B cell (primary cell): ENCODE data around the gene CFAP161. TPM values are rescaled to one million over a fixed set of nuclear protein-coding genes. Genes with fewer than 3 reads are reported as not detected.

Source experiments
- ATAC-seq: fragments of 200-7000 bp; cut with Tn5 transposase; one replicate; pipeline ENCODE4 v1.10.0; 2021; ENCODE audit warnings: low read depth, mild to moderate bottlenecking, moderate number of reproducible peaks, moderate library complexity
- CTCF ChIA-PET: fragments of 350-600 bp; sonication (Branson Sonifier 250); formaldehyde crosslinking; loops from one replicate; lab custom pipeline; 2021; ENCODE audit warnings: antibody characterized with exemption, inconsistent platforms; lab: Charles Lee
- POLR2A ChIA-PET: fragments of 350-600 bp; sonication (Branson Sonifier 250); formaldehyde crosslinking; loops from one replicate; lab custom pipeline; 2021; ENCODE audit warnings: antibody characterized with exemption; lab: Charles Lee
- DNase-seq: peaks from one replicate; pipeline ENCODE4 v3.0.0; 2013
- H2AFZ ChIP-seq: 2 replicates; pipeline ENCODE4 v1.6.1; 2012; ENCODE audit warnings: mild to moderate bottlenecking, low read depth, low read length; ENCODE audit not compliant: insufficient read depth, poor library complexity, severe bottlenecking
- H3K27ac ChIP-seq, 2 donors: 1 replicate in 1 of 2; 2 replicates in 1 of 2; pipeline ENCODE4 v1.5.1; 2012 to 2013; ENCODE audit warnings: low read length in 2 of 2, mild to moderate bottlenecking in 2 of 2, moderate library complexity in 1 of 2
- H3K27me3 ChIP-seq, 4 experiments: fragments of 200-600 bp in 1 of 4; sonication (generic) in 1 of 4; replicated peaks in 1 of 4; 1 replicate in 2 of 4; 2 replicates in 2 of 4; pipeline versions ENCODE4 v1.6.1 to v1.7.0; 2013 to 2016; ENCODE audit warnings: low read length in 3 of 4, mild to moderate bottlenecking in 2 of 4, mixed read lengths in 1 of 4, moderate library complexity in 1 of 4; ENCODE audit not compliant: insufficient read depth in 4 of 4, control insufficient read depth in 3 of 4; ENCODE audit errors: control extremely low read depth in 1 of 4
- H3K36me3 ChIP-seq, 2 experiments: replicated peaks in 1 of 2; 1 replicate in 1 of 2; 2 replicates in 1 of 2; pipeline versions ENCODE4 v1.6.1 to v1.7.1; 2013; ENCODE audit warnings: low read length in 1 of 2; ENCODE audit not compliant: insufficient read depth in 2 of 2, control insufficient read depth in 1 of 2; ENCODE audit errors: control extremely low read depth in 1 of 2, extremely low read depth in 1 of 2
- H3K4me1 ChIP-seq, 2 donors: fragments of 200-600 bp in 1 of 2; sonication (generic) in 1 of 2; 1 replicate in 1 of 2; 2 replicates in 1 of 2; pipeline versions ENCODE4 v1.5.1 to v1.6.1; 2013 to 2017; ENCODE audit warnings: low read length in 2 of 2; ENCODE audit not compliant: control insufficient read depth in 2 of 2, insufficient read depth in 2 of 2
- H3K4me2 ChIP-seq: replicated peaks from 2 replicates; pipeline ENCODE3; 2012; ENCODE audit warnings: mild to moderate bottlenecking, low read depth, low read length; ENCODE audit not compliant: poor library complexity, severe bottlenecking
- H3K4me3 ChIP-seq, 5 experiments: fragments of 200-600 bp in 1 of 5; sonication (generic) in 1 of 5; 1 replicate in 3 of 5; 2 replicates in 2 of 5; pipeline versions ENCODE4 v1.5.1 to v1.7.0; 2011 to 2016; ENCODE audit warnings: low read length in 4 of 5, mild to moderate bottlenecking in 4 of 5, low read depth in 2 of 5, control low read depth in 1 of 5, moderate library complexity in 1 of 5; ENCODE audit not compliant: insufficient read depth in 1 of 5; ENCODE audit errors: control extremely low read depth in 1 of 5, extremely low read depth in 1 of 5
- H3K79me2 ChIP-seq: fragments of 200-600 bp; sonication (generic); one replicate; pipeline ENCODE4 v1.6.0; 2016; ENCODE audit warnings: low read length; ENCODE audit not compliant: control insufficient read depth, insufficient read depth
- H3K9ac ChIP-seq: fragments of 200-600 bp; sonication (generic); 2 replicates; pipeline ENCODE4 v1.6.1; 2017; ENCODE audit warnings: mild to moderate bottlenecking, low read length, moderate library complexity
- H3K9me3 ChIP-seq, 3 donors: one replicate each; pipeline versions ENCODE4 v1.6.1 to v1.7.1; 2013; ENCODE audit warnings: low read length in 2 of 3; ENCODE audit not compliant: control insufficient read depth in 2 of 3, insufficient read depth in 1 of 3; ENCODE audit errors: control extremely low read depth in 1 of 3
- H4K20me1 ChIP-seq: 2 replicates; pipeline ENCODE4 v1.6.0; 2012; ENCODE audit warnings: mild to moderate bottlenecking, low read length; ENCODE audit not compliant: insufficient read depth, control insufficient read depth, poor library complexity, severe bottlenecking
- H3K27ac Mint-ChIP-seq: one replicate; pipeline ENCODE4 v1.8.0; 2021; ENCODE audit warnings: mixed read lengths
- H3K27me3 Mint-ChIP-seq: one replicate; pipeline ENCODE4 v1.8.0; 2021; ENCODE audit warnings: mixed read lengths
- H3K4me1 Mint-ChIP-seq: one replicate; pipeline ENCODE4 v1.8.0; 2021; ENCODE audit warnings: mixed read lengths
- H3K4me3 Mint-ChIP-seq: one replicate; pipeline ENCODE4 v1.8.0; 2021; ENCODE audit warnings: mixed read lengths
- H3K9me3 Mint-ChIP-seq: one replicate; pipeline ENCODE4 v1.8.0; 2022; ENCODE audit warnings: mixed read lengths; ENCODE audit not compliant: insufficient read depth
- EZH2 ChIP-seq: IDR thresholded peaks from 2 replicates; pipeline ENCODE4 v1.6.1; 2012; ENCODE audit warnings: borderline replicate concordance, low read depth, mild to moderate bottlenecking, moderate library complexity, low read length; ENCODE audit not compliant: insufficient read depth, poor library complexity, severe bottlenecking
- WGBS: methylation state at CpG from one replicate; pipeline ENCODE4 v1.1.5; 2013; ENCODE audit warnings: missing lambda C conversion rate; ENCODE audit not compliant: insufficient coverage; 5-methylcytosine and 5-hydroxymethylcytosine counted together
- intact Hi-C: fragments of 100-400 bp; cut with micrococcal nuclease; formaldehyde crosslinking; loops from one replicate; pipeline ENCODE4 v1.10.0; 2022
- polyA plus RNA-seq: library from polyadenylated mRNA; depleted of rRNA; stranded (reverse); fragments of >200 nt; gene quantifications from 2 replicates; pipeline ENCODE4 v1.2.3, GENCODE V29; 2012
- total RNA-seq, 2 donors: library from RNA; stranded (reverse); fragments of 120-200 nt in 1 of 2; gene quantifications; 1 replicate in 1 of 2; 2 replicates in 1 of 2; pipeline versions ENCODE4 v1.2.3 to v1.2.4, GENCODE V29; 2013 to 2022
- TF ChIP-seq, protein P1 (sequence below): fragments of 200-600 bp; IDR thresholded peaks from one replicate; pipeline ENCODE4 v1.8.0; 2022; ENCODE audit warnings: antibody characterized with exemption, mild to moderate bottlenecking

Gene CFAP161
- total and polyA plus RNA-seq, 2 donors (not counting 1 experiment from before 2014, with no cell fraction given), result not detected

DNA sequence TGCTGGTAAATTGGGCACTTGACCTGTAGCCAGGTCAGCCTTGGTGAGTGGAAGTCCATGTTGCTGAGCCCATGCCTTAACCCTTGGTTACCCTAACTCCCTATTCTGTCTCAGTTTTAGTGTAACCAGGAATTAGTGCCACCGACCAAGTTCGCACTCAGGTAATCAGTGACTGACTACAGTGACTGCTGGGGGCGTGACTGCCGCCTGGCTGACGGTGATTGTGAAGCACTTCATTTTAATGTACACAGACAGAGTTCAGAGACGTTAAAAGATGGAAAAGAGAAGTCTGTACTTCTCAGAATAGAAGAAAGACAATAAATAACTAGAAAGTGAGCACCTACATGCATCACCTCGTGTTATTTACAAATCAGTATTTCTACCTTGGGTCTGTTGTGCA is 17.3 kb downstream of the CFAP161 start:
- Histone ChIP-seq H3K4me3 (no peak overlapping the region), H3K4me1 (no peaks in the 10 kb centered on the region), H3K27me3 (no peaks in the 10 kb centered on the region), H3K27ac (no peak overlapping the region), H2AFZ (no peak overlapping the region), H3K79me2 (no peaks in the 10 kb centered on the region), H3K9me3 (no peaks in the 10 kb centered on the region), H4K20me1 (no peaks in the 10 kb centered on the region), H3K36me3 (no peaks in the 10 kb centered on the region), H3K9ac (no peak overlapping the region), H3K4me2 (no peak overlapping the region)
- TF ChIP-seq, protein P1, sequence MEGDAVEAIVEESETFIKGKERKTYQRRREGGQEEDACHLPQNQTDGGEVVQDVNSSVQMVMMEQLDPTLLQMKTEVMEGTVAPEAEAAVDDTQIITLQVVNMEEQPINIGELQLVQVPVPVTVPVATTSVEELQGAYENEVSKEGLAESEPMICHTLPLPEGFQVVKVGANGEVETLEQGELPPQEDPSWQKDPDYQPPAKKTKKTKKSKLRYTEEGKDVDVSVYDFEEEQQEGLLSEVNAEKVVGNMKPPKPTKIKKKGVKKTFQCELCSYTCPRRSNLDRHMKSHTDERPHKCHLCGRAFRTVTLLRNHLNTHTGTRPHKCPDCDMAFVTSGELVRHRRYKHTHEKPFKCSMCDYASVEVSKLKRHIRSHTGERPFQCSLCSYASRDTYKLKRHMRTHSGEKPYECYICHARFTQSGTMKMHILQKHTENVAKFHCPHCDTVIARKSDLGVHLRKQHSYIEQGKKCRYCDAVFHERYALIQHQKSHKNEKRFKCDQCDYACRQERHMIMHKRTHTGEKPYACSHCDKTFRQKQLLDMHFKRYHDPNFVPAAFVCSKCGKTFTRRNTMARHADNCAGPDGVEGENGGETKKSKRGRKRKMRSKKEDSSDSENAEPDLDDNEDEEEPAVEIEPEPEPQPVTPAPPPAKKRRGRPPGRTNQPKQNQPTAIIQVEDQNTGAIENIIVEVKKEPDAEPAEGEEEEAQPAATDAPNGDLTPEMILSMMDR, result no peak
- TF ChIP-seq EZH2, result no peak
- intact Hi-C loops, result no loop called here
- H3K4me1 Mint-ChIP-seq, result no peaks in the 10 kb centered on the region
- ATAC-seq (no peak), DNase-seq (no peak)
- peaks cover 13% of the 10 kb centered on the region for H3K27me3 Mint-ChIP-seq
- 94% methylated on average over 2 of the region's 7 CpGs for WGBS
- H3K27ac Mint-ChIP-seq, result no peak overlapping the region
- H3K4me3 Mint-ChIP-seq, result no peak overlapping the region
- no peaks in the 10 kb centered on the region for H3K9me3 Mint-ChIP-seq
- ChIA-PET CTCF (interaction anchor here (7.5 kb wide), 1 partner anchor 115 kb away, joined by 117 read pairs; no protein-coding TSS in a partner anchor), POLR2A (no interaction called here)

DNA sequence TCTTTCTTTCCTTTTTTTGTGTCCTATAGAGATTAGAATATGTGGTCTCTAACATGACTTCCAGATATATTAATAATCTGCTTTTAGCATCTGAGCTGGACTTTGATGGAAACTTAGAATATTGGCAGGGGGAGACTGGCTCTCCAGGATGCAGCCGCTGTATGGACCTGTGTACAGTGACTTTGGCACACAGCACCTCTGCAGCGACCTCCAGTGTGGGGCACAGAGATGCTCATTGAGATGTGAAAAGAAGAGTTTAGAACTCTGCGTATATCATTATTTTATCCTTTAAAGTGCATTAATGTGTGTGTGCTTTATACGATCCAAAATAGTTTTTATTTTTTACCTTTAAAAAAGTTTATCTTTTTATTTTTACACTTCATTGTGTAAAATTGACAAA is 18.3 kb downstream of the CFAP161 start:
- no peaks in the 10 kb centered on the region for H3K9me3 ChIP-seq
- H2AFZ ChIP-seq, result no peak overlapping the region
- Mint-ChIP-seq H3K27ac (no peak overlapping the region), H3K4me1 (no peaks in the 10 kb centered on the region), H3K9me3 (no peaks in the 10 kb centered on the region), H3K4me3 (no peak overlapping the region), H3K27me3 (peaks cover 13% of the 10 kb centered on the region)
- DNase-seq, result no peak
- no peaks in the 10 kb centered on the region for H3K79me2 ChIP-seq
- intact Hi-C loops, result no loop called here
- POLR2A ChIA-PET, result no interaction called here
- H4K20me1 ChIP-seq, result no peaks in the 10 kb centered on the region
- no peaks in the 10 kb centered on the region for H3K4me1 ChIP-seq
- no peak overlapping the region for H3K4me2 ChIP-seq
- H3K4me3 ChIP-seq, result no peak overlapping the region
- CTCF ChIA-PET, result interaction anchor here (0.8 to 7.5 kb wide), 3 partner anchors 46 to 184 kb away, joined by 3 to 117 read pairs (median 5); no protein-coding TSS in a partner anchor
- no peak overlapping the region for H3K27ac ChIP-seq
- H3K36me3 ChIP-seq, result no peaks in the 10 kb centered on the region
- 86% methylated on average over 1 of the region's 4 CpGs for WGBS
- no peak for ATAC-seq
- TF ChIP-seq, protein P1, result no peak
- TF ChIP-seq EZH2, result no peak
- no peak overlapping the region for H3K9ac ChIP-seq
- no peaks in the 10 kb centered on the region for H3K27me3 ChIP-seq
